ENCODE data around the gene ADCY9.
"Not testable (repeated sequence)": the region's sequence is repeated elsewhere in the genome, so short reads cannot be mapped to it uniquely, and the experiment has no call there.

ADCY9 gene

DNA sequence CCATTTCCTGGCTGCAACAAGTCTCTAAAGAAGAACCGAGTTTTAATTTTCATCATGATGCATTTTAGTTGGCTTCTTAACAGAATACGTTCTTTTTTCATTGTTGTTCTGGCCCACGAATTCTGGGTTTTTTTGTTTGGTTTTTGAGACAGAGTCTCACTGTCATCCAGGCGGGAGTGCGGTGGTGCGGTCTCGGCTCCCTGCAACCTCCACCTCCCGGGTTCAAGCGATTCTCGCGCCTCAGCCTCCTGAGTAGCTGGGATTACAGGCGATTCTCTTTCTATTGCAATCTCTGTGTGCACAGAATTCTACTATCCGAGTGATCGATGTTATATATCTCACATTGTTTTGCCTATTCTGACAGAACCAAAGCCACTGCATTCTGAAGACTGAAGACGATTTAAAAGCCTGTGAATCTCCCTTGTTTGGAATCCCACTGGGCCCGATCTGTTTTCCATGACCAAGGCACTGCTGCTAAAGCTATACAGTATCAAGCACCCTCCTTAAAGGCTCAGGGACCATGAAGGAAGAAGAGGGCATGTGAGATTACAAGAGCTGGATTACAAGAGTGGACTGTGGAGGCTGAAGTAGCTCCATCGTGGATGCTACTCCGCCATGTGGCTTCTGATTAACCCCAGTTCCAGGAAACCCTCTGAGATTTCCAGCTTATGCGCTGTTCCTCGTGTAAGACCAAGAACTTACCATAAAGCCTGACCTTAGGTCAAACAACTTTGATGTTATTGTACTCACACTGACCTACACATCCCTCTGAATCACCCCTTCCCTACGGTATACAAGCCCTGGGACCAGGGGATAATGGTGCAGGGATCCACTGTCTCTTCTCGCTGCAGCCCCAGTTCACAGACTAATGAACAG lies 44.3 kb downstream of the ADCY9 start:
- DNase-seq (ENCODE audit: low read depth in 1 of 2, low spot score in 1 of 2) = no peak

DNA sequence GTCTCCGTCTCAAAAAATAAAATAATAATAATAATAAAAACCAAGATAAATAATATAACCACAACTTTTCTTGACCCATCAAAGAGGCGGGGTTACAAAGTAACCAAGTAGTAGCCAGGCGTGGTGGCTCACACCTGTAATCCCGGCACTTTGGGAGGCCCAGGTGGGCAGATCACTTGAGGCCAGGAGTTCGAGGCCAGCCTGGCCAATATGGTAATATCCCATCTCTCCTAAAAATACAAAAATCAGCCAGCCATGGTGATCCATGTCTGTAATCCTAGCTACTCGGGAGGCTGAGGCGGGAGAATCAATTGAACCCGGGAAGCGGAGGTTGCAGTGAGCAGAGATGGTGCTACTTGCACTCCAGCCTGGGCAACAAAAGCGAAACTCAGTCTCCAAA lies 45.3 kb downstream of the ADCY9 start:
- no peak for DNase-seq (ENCODE audit: low read depth in 1 of 2, low spot score in 1 of 2)

DNA sequence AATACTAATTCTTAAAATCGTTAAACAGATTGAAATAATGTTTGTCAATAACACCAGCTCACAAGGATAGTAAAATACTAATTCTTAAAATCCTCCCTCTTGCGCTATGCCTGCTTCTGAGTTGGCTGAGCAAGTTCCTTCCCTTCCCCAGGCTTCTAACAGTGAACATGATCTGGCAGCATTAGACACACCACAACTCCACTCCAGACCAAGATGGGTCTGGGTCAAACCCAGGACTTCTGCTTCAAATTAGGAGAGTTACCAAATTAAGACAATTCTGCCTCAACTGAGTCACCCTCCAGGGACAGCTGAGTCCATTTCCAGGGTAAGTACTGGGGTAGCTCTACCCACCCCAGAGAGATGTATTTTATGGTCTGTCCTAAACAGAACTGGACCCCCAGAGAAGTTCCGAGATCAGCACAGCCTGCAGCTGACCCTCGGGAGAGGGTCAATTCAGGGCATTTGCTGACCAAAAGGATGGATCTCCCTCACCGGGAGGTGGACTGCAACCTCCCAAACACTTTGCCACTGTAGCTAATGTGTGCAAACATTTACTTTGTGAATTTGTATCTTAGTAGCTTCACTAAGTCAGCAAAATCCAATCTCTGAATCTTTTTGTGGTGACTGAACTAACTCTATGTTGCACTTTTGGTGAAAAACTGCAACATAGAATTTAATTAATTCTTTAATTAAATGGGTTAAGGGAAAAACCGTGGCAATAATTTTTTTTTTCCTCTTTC lies 48.8 kb downstream of the ADCY9 start:
- no peak for DNase-seq (ENCODE audit: low read depth in 1 of 2, low spot score in 1 of 2)

DNA sequence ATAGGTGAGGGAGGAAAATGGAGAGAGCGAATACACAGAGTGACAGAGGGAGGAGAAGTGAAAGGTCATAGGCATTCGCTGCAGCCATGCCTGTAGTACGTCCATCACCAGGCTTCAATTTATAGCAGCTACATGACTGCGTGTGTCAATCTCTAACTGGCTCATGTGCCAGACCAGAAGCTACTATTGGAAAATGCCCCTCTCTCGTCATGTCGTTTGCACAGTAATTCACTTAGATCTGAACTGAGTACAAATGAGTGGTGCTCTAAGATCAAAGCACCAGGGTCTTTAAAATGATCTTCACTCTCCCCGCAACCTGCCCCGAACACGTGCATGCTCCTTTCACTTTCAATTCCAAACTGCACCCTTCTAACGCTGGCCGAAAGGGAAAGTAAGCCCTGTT lies 51.3 kb downstream of the ADCY9 start:
- DNase-seq (ENCODE audit: low read depth in 1 of 2, low spot score in 1 of 2) = peak in 1 of 2 donors; percentile 17

DNA sequence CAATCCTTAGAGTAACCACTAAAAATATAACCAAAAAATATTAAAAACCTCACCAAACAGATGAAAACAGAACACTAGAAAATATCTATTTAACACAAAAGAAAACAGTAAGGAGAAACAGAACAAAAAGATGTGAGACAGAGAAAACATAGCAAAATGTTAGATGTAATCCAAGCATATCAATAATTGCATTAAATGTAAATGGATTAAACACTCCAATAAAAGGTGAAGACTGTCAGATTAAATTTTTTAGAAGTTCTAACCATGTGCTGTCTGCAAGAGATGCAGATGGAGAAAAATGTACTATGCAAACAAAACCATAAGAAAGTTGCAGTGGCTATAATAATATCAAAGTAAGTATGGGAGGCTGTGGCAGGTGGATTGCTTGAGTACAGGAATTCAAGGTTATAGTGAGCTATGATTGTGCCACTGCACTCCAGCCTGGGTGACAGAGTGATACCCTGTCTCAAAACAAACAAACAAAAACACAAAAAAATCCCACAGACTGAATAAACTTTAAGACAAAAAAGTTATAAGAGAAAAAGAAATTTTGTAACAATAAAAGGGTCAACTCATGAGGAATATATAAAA lies 53.9 kb downstream of the ADCY9 start:
- DNase-seq (ENCODE audit: low read depth in 1 of 2, low spot score in 1 of 2) = no peak

DNA sequence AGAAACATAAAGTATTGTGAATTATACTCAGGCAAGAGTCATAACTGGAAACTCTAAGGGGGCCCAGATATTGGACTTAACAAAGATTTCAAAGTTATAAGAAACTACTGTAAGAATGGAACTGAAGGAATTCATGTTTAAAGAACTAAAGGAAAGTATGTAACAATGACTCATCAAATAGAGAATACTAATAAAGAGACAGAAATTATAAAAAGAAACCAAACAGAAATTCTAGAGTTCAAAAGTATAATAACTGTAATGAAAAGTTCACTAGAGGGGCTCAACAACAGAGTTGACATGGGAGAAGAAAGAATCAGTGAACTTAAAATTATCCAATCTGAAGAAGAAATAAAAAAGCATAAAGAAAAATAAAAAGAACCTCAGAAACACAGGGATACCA lies 55.4 kb downstream of the ADCY9 start:
- no peak for DNase-seq (ENCODE audit: low read depth in 1 of 2, low spot score in 1 of 2)

DNA sequence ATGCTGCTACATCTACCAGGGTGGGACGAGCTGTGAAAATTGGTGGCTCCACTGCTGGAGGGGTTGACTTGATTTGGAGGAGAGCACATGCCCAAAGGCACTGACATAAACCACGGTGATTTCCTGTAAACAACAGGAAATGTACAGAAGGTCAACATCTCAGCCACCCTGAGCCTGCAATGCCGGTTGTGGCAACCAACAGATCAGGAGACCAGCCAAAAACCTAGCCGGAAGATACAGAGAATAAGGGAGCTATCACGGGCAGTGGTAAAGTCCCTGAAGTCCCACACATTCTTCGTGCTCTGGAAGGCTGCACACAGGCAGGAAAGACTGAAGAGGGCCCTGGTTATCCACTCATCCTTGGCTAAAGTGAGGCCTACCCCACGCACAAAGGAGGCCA lies 56.2 kb downstream of the ADCY9 start:
- no peak for DNase-seq (ENCODE audit: low read depth in 1 of 2, low spot score in 1 of 2)

DNA sequence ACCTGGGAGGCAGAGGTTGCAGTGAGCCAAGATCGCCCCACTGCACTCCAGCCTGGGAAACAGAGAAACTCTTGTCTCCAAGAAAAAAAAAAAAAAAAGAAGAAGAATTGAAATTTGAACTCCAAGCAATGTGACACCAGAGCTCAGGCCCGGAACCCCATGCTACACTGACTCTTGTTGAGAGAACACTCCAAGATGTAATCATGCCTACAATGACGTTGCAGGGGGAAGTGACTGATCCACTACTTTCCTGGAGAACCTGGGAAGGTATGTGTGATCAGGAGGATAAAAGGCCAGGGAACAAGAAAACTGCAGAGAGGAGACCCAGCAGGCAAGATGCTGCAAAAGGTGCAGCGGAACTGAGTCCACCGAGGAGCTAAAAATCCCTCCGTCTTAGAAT lies 57.9 kb downstream of the ADCY9 start:
- no peak for DNase-seq (ENCODE audit: low read depth in 1 of 2, low spot score in 1 of 2)

DNA sequence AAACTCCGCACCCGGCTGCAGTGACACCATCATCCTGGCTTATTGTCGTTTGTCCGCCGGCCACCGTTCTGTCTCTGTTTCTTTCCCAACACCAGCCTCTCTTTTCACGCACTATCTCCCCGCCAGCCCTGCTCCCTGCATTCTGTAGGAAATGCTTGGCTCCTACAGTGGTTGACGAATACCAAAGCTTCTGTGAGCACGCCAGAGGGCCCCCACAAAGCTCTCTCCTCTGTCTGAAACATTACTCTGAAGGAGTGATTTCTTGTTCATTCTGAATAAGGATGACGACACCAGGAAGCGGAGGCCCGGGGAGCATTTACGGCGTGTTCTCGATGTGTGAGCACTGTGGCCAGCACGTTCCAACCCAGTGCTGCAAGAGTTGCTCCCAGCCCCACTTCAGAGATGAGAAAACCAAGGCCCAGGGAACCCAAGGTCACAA lies 58.8 kb downstream of the ADCY9 start:
- DNase-seq (ENCODE audit: low read depth in 1 of 2, low spot score in 1 of 2) = no peak

DNA sequence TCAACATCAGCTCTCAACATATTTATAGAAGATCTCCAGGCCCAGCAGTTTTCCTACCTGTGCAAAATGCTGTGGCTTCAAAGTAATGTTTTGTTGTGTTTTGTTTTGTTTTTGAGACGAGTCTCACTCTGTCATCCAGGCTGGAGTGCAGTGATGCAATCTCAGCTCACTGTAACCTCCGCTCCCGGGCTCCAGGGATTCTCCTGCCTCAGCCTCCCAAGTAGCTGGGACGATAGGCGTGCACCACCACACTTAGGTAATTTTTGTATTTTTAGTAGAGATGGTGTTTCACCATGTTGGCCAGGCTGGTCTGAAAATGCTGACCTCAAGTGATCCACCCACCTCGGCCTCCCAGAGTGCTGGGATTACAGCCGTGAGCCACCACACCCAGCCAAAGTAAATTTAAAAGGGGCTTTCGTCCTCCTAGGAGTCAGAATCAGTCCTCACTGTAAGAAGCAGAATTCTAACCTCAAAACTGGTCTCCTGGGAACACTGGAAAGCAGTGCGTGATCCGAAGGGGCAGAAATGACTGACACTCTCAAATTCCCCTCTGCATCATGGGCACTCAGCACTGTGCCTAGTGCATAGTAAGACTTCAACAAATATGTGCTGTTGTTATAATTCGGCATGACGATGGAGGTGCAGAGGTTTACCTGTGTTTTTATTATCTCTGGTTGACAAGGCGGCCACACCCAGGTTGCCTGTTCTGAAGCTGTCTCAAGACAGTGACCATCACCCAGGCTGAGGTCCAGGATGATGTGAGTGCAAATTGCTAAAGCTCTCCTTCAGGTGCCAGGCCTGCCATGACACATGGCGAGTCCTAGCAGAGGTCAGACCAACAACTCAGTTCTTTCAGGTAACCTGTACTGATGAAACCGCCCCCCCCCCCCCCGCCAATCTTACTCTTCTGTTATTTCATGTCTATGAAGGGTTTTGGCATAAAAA lies 59.8 kb downstream of the ADCY9 start:
- no peak for DNase-seq (ENCODE audit: low read depth in 1 of 2, low spot score in 1 of 2)

DNA sequence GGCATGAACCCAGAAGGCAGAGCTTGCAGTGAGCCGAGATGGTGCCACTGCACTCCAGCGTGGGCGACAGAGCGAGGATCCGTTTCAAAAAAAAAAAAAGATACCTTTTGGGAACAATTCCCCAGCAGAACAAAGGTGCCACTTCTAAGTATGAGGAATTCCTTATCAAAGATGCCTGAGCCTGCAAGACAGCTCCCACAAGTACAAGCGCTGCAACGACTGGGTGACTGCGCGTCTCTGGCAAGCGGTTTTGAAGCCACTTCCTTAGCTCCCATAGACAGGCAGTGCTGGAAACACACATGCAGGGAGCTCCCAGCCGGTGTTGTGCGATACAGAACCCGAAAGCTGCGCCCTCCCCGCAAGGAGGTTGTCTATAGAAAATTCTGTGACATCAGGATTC lies 60.5 kb downstream of the ADCY9 start:
- DNase-seq (ENCODE audit: low read depth in 1 of 2, low spot score in 1 of 2) = no peak

DNA sequence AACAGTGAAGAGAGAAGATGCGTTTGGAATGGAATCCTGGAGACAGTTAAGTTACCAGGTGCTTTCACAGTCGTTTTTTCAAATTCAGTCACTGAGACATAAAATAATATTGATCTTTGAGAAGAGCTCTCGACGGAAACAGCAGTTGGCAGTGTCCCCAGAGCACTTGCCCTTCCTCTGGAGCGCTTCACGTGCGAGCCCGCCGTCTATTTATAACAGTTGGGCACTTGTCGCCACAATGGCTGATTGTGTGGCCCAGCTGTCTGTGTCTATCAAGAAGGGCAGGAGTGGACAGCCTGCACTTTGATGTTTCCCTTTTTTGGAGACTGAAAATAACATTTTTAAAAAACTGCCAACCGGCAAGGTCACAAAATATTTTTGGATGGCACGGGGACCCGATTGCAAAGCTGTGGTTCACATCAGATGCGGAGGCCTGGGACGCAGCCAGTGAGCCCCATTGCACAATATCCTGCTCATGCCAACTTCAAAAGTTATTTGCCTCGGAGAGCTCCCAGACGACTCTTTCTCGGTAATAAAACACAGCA lies 62.9 kb downstream of the ADCY9 start:
- DNase-seq (ENCODE audit: low read depth in 1 of 2, low spot score in 1 of 2) = no peak

DNA sequence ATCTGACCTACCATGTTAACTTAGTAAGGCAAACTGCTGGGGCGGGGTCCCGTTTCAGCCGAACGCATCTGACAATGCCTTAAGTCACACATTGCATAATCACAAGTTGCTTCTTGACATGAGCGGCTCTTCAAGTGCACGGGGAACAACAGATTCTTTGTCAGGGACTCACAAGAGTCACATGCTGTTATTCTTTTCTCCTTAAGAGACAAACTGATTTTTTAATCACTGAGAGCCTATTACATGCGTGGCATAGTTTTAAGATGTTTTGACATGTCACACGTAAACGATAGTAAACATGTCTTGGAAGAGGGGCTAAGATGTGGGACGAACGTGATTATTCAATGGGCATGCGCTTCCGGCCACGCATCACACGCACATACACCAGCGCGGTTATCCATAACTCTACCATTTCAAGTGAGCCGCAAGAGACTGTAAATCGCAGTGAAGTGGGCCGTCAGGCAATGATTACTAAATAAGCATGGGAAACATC lies 63.4 kb downstream of the ADCY9 start:
- DNase-seq (ENCODE audit: low read depth in 1 of 2, low spot score in 1 of 2) = no peak

DNA sequence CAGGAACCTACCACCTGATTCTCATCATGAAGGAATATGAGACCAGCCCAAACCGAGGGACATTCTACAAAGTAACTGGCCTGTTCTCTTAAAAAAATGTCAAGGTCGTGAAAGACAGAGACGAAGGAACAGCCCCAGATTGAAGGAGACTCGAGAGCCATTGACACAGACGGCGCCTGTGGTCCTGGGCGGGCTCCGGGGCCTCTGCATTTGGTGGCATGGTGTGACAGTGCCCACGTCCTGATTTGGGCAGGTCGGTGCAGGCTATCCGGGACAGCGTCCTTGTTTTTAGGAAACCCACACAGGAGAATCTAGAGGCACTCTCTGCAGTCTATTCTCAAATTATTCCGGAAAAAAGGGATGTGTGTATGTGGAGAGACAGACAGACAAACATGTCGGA lies 64.1 kb downstream of the ADCY9 start:
- DNase-seq (ENCODE audit: low read depth in 1 of 2, low spot score in 1 of 2) = no peak

DNA sequence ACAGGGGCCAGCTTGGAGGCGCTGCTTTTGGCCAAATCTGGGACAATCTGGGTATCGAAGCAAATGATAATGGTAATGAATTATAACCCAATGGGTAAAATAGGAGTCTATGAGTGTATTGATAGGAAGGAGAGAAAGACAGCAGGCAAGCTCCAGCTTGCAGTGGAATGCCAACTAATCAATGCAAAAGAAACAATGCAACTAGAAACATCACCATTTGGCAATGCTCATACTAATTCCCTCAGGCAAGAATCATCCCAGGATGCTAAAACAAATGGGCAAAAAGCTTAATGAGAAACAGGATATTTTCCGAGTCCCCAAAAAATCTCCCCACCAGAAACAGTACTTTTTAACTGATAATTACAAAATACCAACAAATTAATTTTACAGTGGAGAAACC lies 64.7 kb downstream of the ADCY9 start:
- no peak for DNase-seq (ENCODE audit: low read depth in 1 of 2, low spot score in 1 of 2)

DNA sequence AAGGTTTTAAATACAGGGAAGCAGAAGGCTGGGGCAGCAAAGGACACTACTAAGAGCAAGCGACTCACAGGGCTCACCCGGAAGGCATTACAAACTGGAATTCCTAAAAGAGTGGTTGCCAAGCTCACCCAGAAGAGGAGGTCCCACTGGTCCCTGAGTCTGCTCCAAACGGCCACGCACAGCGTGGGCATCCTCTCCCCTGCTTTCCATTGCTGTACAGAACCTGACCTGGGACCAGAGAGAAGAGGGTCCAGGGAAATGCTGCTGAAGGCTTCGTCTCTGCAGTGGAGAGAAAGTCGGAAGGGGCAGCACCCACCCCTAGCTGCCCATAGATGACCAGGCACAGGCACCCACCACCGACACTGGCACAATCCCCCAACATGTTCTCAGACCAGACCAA lies 67.2 kb downstream of the ADCY9 start:
- DNase-seq (ENCODE audit: low read depth in 1 of 2, low spot score in 1 of 2) = no peak

DNA sequence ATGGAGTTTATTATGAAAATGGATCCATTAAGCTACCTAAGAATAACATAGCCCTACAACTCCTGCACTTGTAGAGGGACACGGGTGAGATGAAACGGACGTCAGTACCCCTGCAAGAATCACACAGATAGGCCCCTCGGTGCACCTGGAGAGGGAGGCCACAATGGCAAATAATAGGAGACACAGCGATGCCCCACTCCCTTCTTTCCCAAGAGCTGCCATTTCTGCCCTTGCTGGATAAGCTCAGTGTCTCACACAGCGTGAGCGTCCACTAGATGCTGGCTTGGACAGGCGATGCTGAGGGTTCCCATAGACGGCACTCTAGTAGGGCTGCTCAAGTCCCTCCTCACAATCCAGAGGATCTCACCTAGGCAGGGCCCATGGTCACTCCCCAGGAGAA lies 67.8 kb downstream of the ADCY9 start:
- DNase-seq (ENCODE audit: low read depth in 1 of 2, low spot score in 1 of 2) = no peak

DNA sequence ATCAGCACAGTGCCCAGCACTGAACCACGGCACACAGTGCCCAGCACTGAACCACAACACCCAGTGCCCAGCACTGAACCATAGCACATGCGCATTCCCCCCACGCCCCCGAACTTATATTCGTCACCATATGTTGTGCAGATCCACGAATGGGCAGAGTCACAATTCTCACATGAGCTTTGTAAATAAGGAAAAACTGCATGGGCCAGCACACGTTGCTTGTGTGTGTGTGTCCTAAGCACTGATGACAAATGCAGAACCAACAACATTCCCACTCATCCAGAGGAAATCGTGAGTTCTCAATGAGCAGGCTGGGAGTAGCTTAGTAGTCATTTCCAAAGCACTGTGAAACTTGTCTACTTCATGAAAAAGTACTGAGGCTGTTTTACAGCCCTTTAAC lies 70.0 kb downstream of the ADCY9 start:
- no peak for DNase-seq (ENCODE audit: low read depth in 1 of 2, low spot score in 1 of 2)

DNA sequence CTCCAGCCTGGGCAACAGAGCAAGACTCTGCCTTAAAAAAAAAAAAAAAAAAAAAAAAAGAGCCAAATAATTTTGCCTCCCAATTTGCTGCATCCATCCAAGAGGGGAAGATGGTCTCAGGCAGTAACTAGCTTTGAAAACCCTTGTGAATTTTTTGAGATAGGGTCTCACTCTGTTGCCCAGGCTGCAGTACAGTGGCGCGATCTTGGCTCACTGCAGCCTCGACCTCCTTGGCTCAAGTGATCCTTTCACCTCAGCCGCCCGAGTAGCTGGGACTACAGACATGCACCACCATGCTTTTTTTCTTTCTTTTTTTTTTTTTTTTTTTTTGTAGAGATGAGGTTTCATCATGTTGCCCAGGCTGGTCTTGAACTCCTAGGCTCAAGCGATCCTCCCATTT lies 70.7 kb downstream of the ADCY9 start:
- DNase-seq (ENCODE audit: low read depth in 1 of 2, low spot score in 1 of 2) = not testable (repeated sequence)

DNA sequence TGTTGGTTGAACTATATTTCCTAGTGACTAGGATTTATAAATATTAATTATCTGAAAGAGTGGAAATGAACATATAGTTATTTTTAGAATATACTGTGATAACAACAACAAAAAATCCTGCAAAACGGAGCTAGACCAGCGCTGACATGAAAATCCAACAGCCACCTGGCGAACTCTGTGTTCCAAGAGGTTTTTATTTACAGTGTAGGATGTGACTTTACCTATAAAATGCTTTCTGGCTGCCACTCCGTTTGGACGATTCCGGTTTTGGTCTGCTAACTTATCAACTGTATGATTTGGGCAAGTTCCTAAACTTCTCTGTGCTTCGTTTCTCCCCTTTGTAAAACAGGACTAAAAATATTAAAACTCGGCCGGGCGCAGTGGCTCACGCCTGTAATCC lies 73.7 kb downstream of the ADCY9 start:
- no peak for DNase-seq (ENCODE audit: low read depth in 1 of 2, low spot score in 1 of 2)

DNA sequence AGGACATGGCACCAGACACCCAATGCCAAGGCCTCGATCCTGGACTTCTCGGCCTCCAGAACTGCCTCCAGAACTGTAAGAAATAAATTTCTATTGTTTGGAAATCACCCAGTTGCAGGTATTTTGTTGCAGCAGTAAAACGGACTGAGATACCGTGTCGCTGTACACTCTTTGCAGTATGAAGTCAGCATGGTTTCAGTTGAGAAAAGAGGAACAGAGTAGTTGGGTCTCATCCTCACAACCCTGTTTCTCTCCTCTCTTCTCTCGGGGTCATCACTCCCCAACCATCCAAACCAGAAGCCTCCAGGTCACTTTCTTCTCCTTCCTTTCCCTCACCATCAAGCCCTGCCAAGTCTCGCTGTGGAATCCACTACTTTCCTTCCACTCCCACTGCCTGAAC lies 77.8 kb downstream of the ADCY9 start:
- no peak for DNase-seq (ENCODE audit: low read depth in 1 of 2, low spot score in 1 of 2)
